HepG2 (cell line): Measurements from ENCODE around the gene SLC38A3. TPM values are rescaled to one million over a fixed set of nuclear protein-coding genes. Genes with fewer than 3 reads are reported as not detected.
A peak's percentile ranks its signal among the peaks of the same experiment; 100 is the strongest.

Source experiments
- AKNA ChIP-seq: sonication (generic); formaldehyde crosslinking; IDR thresholded peaks from 2 replicates; pipeline ENCODE4 v1.4.0; 2020; ENCODE audit warnings: missing genetic modification reagents, borderline replicate concordance
- CSRNP1 ChIP-seq: sonication (generic); formaldehyde crosslinking; IDR thresholded peaks from 2 replicates; pipeline ENCODE4 v1.8.1; 2023; ENCODE audit warnings: mild to moderate bottlenecking, missing genetic modification reagents
- FOSL1 ChIP-seq: sonication (generic); formaldehyde crosslinking; IDR thresholded peaks from 2 replicates; pipeline ENCODE4 v1.9.0; 2021; ENCODE audit warnings: missing genetic modification reagents, borderline replicate concordance
- ZNF142 ChIP-seq: sonication (generic); formaldehyde crosslinking; IDR thresholded peaks from 2 replicates; pipeline ENCODE4 v1.4.0; 2020; ENCODE audit warnings: missing genetic modification reagents
- ZSCAN22 ChIP-seq: sonication (generic); formaldehyde crosslinking; IDR thresholded peaks from 2 replicates; pipeline ENCODE4 v1.4.0; 2020; ENCODE audit warnings: mild to moderate bottlenecking, missing genetic modification reagents
- ZSCAN30 ChIP-seq: sonication (generic); formaldehyde crosslinking; IDR thresholded peaks from 2 replicates; pipeline ENCODE4 v1.5.0; 2020; ENCODE audit warnings: mild to moderate bottlenecking, missing genetic modification reagents
- polyA plus RNA-seq, 8 experiments: library from polyadenylated mRNA; depleted of rRNA in 3 of 8; stranded (reverse) in 7 of 8; unstranded in 1 of 8; fragments of >200 nt; fragmentation: Illumina TruSeq in 4 of 8; extraction: Trizol in 4 of 8; gene quantifications; 2 replicates each; pipeline versions ENCODE4 v1.2.1 to v1.2.3, GENCODE V29; 2011 to 2016; ENCODE audit warnings: low read depth in 4 of 8, missing spikeins in 1 of 8, mixed read lengths in 1 of 8; ENCODE audit not compliant: insufficient read depth in 1 of 8
- total RNA-seq, 5 experiments: library from RNA; depleted of rRNA; stranded (reverse); fragments of >200 nt; fragmentation: Illumina TruSeq; extraction: Trizol; gene quantifications; 2 replicates each; pipeline ENCODE4 v1.2.3, GENCODE V29; 2016; ENCODE audit warnings: low read depth in 1 of 5
- TF ChIP-seq, protein P1 (sequence below), 2 experiments: sonication (generic) in 1 of 2; formaldehyde crosslinking in 1 of 2; IDR thresholded peaks; 2 replicates each; pipeline versions ENCODE4 v1.4.0 to v1.6.1; 2016 to 2020; ENCODE audit warnings: borderline replicate concordance in 1 of 2, low read depth in 1 of 2, mild to moderate bottlenecking in 1 of 2, missing genetic modification reagents in 1 of 2
- TF ChIP-seq, protein P2 (sequence below): IDR thresholded peaks from 2 replicates; pipeline ENCODE4 v1.6.1; 2018; ENCODE audit warnings: missing genetic modification reagents, mild to moderate bottlenecking, missing compliant biosample characterization

SLC38A3 gene
- total and polyA plus RNA-seq, 2 of the 13 experiments (the other 11 are each of a cell fraction or from before 2014, with no cell fraction given): 29.8 to 164 TPM

- TF ChIP-seq, protein P1, sequence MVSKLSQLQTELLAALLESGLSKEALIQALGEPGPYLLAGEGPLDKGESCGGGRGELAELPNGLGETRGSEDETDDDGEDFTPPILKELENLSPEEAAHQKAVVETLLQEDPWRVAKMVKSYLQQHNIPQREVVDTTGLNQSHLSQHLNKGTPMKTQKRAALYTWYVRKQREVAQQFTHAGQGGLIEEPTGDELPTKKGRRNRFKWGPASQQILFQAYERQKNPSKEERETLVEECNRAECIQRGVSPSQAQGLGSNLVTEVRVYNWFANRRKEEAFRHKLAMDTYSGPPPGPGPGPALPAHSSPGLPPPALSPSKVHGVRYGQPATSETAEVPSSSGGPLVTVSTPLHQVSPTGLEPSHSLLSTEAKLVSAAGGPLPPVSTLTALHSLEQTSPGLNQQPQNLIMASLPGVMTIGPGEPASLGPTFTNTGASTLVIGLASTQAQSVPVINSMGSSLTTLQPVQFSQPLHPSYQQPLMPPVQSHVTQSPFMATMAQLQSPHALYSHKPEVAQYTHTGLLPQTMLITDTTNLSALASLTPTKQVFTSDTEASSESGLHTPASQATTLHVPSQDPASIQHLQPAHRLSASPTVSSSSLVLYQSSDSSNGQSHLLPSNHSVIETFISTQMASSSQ (IDR thresholded peaks at IDR 0.05; ENCODE audit: low read depth): no peak
- TF ChIP-seq, protein P1 (CRISPR knock-in tag; IDR thresholded peaks at IDR 0.05; ENCODE audit: borderline replicate concordance): no peak
- no peak for TF ChIP-seq AKNA (CRISPR knock-in tag)
- TF ChIP-seq ZNF142 (CRISPR knock-in tag): no peak
- TF ChIP-seq, protein P2, sequence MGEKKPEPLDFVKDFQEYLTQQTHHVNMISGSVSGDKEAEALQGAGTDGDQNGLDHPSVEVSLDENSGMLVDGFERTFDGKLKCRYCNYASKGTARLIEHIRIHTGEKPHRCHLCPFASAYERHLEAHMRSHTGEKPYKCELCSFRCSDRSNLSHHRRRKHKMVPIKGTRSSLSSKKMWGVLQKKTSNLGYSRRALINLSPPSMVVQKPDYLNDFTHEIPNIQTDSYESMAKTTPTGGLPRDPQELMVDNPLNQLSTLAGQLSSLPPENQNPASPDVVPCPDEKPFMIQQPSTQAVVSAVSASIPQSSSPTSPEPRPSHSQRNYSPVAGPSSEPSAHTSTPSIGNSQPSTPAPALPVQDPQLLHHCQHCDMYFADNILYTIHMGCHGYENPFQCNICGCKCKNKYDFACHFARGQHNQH (CRISPR knock-in tag): 0 out of 2 replicates have a peak, but pooled peaks have one; percentile 54
- no peak for TF ChIP-seq ZSCAN22 (CRISPR knock-in tag)
- no peak for TF ChIP-seq ZSCAN30 (CRISPR knock-in tag)
- TF ChIP-seq FOSL1 (CRISPR knock-in tag): no peak
- 0 out of 2 replicates have a peak, but pooled peaks have one; percentile 45 for TF ChIP-seq CSRNP1 (CRISPR knock-in tag)
Measured at GRCh38 chr3:50245831-50246516, 40.9 kb downstream of the SLC38A3 start (continued).
